ENCODE measurements around the gene HEYL. TPM values are rescaled to one million over a fixed set of nuclear protein-coding genes. Genes with fewer than 3 reads are reported as not detected.
A peak's percentile ranks its signal among the peaks of the same experiment; 100 is the strongest.

Gene HEYL
- total and polyA plus RNA-seq, 4 donors = 7.6 to 19.6 (median 10.9) TPM

- Histone ChIP-seq H3K27ac (ENCODE audit: low read depth in 1 of 2, low read length in 1 of 2) (no peak overlapping the region), H3K4me3 (no peak overlapping the region), H3K36me3 (ENCODE audit: control insufficient read depth in 4 of 4, insufficient read depth in 4 of 4, low read length in 4 of 4) (no peaks in the 10 kb centered on the region), H3K9me3 (ENCODE audit: control insufficient read depth in 4 of 4, insufficient read depth in 3 of 4, low read length in 3 of 4) (no peaks in the 10 kb centered on the region), H3K27me3 (ENCODE audit: control insufficient read depth in 3 of 3, insufficient read depth in 3 of 3, low read length in 2 of 3) (peaks cover 0 to 34% (median 29%) of the 10 kb centered on the region in 3 donors), H3K4me1 (ENCODE audit: control insufficient read depth in 5 of 5, insufficient read depth in 5 of 5, low read length in 5 of 5) (peaks cover 0 to 6% (median 0%) of the 10 kb centered on the region in 5 donors), H3K9ac (ENCODE audit: insufficient read depth in 1 of 2, low read length in 2 of 2) (no peak overlapping the region)
- ATAC-seq (ENCODE audit: insufficient read depth, low FRiP score) (peak; percentile 19), DNase-seq (no peak)
- TF ChIP-seq, protein P1, sequence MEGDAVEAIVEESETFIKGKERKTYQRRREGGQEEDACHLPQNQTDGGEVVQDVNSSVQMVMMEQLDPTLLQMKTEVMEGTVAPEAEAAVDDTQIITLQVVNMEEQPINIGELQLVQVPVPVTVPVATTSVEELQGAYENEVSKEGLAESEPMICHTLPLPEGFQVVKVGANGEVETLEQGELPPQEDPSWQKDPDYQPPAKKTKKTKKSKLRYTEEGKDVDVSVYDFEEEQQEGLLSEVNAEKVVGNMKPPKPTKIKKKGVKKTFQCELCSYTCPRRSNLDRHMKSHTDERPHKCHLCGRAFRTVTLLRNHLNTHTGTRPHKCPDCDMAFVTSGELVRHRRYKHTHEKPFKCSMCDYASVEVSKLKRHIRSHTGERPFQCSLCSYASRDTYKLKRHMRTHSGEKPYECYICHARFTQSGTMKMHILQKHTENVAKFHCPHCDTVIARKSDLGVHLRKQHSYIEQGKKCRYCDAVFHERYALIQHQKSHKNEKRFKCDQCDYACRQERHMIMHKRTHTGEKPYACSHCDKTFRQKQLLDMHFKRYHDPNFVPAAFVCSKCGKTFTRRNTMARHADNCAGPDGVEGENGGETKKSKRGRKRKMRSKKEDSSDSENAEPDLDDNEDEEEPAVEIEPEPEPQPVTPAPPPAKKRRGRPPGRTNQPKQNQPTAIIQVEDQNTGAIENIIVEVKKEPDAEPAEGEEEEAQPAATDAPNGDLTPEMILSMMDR (IDR thresholded peaks at IDR 0.05; ENCODE audit: control extremely low read depth, extremely low read depth) = no peak
- 67 to 70% methylated on average over 6 of the region's 6 CpGs for WGBS, 2 donors
Observed at GRCh38 chr1:39676948-39677548, 37.6 kb upstream of the HEYL start.

GRCh38 chr1:39675220-39675619, 35.8 kb upstream of the HEYL start:
- Histone ChIP-seq H3K4me3 (no peak overlapping the region), H3K9ac (ENCODE audit: insufficient read depth in 1 of 2, low read length in 2 of 2) (no peak overlapping the region), H3K4me1 (ENCODE audit: control insufficient read depth in 5 of 5, insufficient read depth in 5 of 5, low read length in 5 of 5) (peaks cover 0 to 12% (median 5%) of the 10 kb centered on the region in 5 donors), H3K27ac (ENCODE audit: low read depth in 1 of 2, low read length in 1 of 2) (no peak overlapping the region), H3K27me3 (ENCODE audit: control insufficient read depth in 3 of 3, insufficient read depth in 3 of 3, low read length in 2 of 3) (peaks cover 0 to 33% (median 25%) of the 10 kb centered on the region in 3 donors), H3K36me3 (ENCODE audit: control insufficient read depth in 4 of 4, insufficient read depth in 4 of 4, low read length in 4 of 4) (no peaks in the 10 kb centered on the region), H3K9me3 (ENCODE audit: control insufficient read depth in 4 of 4, insufficient read depth in 3 of 4, low read length in 3 of 4) (no peaks in the 10 kb centered on the region)
- DNase-seq (no peak), ATAC-seq (ENCODE audit: insufficient read depth, low FRiP score) (no peak)
- TF ChIP-seq, protein P1 (IDR thresholded peaks at IDR 0.05; ENCODE audit: control extremely low read depth, extremely low read depth) = no peak
- 94 to 100% methylated on average over 1 of the region's 1 CpG for WGBS, 2 donors

DNA sequence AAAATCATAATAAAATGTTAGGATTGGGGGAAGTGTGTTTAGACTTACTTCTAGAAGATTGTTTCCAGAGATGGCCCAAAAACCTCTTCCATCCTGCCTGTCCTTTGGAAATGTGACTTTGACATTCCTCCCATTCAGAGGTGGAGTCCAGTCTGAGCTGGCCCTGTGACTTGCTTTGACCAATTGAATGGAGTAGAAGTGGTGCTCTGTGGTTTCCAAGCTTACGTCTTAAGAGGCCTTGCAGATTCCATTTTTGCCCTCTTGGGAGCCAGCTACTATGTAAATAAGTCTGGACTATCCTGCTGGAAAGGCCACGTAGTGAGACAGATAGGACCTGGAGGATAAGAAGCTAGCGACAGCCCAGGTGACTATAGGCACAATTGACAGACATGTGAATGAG, 33.8 kb upstream of the HEYL start:
- peaks cover 3 to 32% (median 19%) of the 10 kb centered on the region in 3 donors for H3K27me3 ChIP-seq (ENCODE audit: control insufficient read depth in 3 of 3, insufficient read depth in 3 of 3, low read length in 2 of 3)
- WGBS, 2 donors = 79 to 87% methylated on average over 3 of the region's 3 CpGs
- TF ChIP-seq, protein P1 (IDR thresholded peaks at IDR 0.05; ENCODE audit: control extremely low read depth, extremely low read depth) = no peak

More for the DNA sequence above, 33.8 kb upstream of the HEYL start:
- Histone ChIP-seq H3K4me1 (ENCODE audit: control insufficient read depth in 5 of 5, insufficient read depth in 5 of 5, low read length in 5 of 5) (peaks cover 0 to 12% (median 5%) of the 10 kb centered on the region in 5 donors), H3K4me3 (no peak overlapping the region), H3K9me3 (ENCODE audit: control insufficient read depth in 4 of 4, insufficient read depth in 3 of 4, low read length in 3 of 4) (peaks cover 0 to 3% (median 0%) of the 10 kb centered on the region in 4 donors), H3K9ac (ENCODE audit: insufficient read depth in 1 of 2, low read length in 2 of 2) (no peak overlapping the region), H3K27ac (ENCODE audit: low read depth in 1 of 2, low read length in 1 of 2) (no peak overlapping the region), H3K36me3 (ENCODE audit: control insufficient read depth in 4 of 4, insufficient read depth in 4 of 4, low read length in 4 of 4) (no peaks in the 10 kb centered on the region)
- no peak for ATAC-seq (ENCODE audit: insufficient read depth, low FRiP score)
- DNase-seq = no peak
